G401 (cell line): ENCODE results near the gene CASD1. TPM values are rescaled to one million over a fixed set of nuclear protein-coding genes. Genes with fewer than 3 reads are reported as not detected.

Source experiments
- DNase-seq: peaks from one replicate; pipeline ENCODE4 v3.0.0-alpha.2; 2015; ENCODE audit warnings: low spot score
- in situ Hi-C: cut with HindIII; loops from 2 replicates; pipeline ENCODE4 v1.10.0; 2016; ENCODE audit warnings: low sequenced_read_pairs, mixed read lengths
- total RNA-seq: library from RNA; depleted of rRNA; stranded (reverse); fragments of >200 nt; shearing (Covaris generic); gene quantifications from 2 replicates; pipeline ENCODE4 v1.2.3, GENCODE V29; 2014; rRNA removed

Gene CASD1
- total RNA-seq: 22.3 and 23.0 TPM in 2 replicates

- in situ Hi-C loops: no loop called here
- DNase-seq: peak; percentile 54
Measured at GRCh38 chr7:94509264-94509886, at the start of gene CASD1. TSS of gene CASD1 (plus strand) at chr7:94509809. CDS start at chr7:94510085, 276 bp downstream.

GRCh38 chr7:94466516-94466915 lies 43.1 kb upstream of the CASD1 start:
- in situ Hi-C loops: no loop called here
- no peak for DNase-seq

GRCh38 chr7:94471604-94472003 lies 38.0 kb upstream of the CASD1 start:
- no peak for DNase-seq
- in situ Hi-C loops: no loop called here

GRCh38 chr7:94472608-94473007 lies 37.0 kb upstream of the CASD1 start:
- in situ Hi-C loops: no loop called here
- no peak for DNase-seq

- no peak for DNase-seq
- in situ Hi-C loops: no loop called here
Measured at GRCh38 chr7:94476251-94476840, 33.3 kb upstream of the CASD1 start.

GRCh38 chr7:94477878-94478277 lies 31.7 kb upstream of the CASD1 start:
- in situ Hi-C loops: no loop called here
- DNase-seq: no peak

- in situ Hi-C loops: no loop called here
- DNase-seq: no peak
Measured at GRCh38 chr7:94478648-94479214, 30.9 kb upstream of the CASD1 start.

- in situ Hi-C loops: no loop called here
Measured at GRCh38 chr7:94481279-94481678, 28.3 kb upstream of the CASD1 start.

GRCh38 chr7:94482796-94483195 lies 26.8 kb upstream of the CASD1 start:
- in situ Hi-C loops: no loop called here
- DNase-seq: no peak

More at GRCh38 chr7:94481279-94481678, 28.3 kb upstream of the CASD1 start:
- DNase-seq: no peak

GRCh38 chr7:94483843-94484242 lies 25.8 kb upstream of the CASD1 start:
- DNase-seq: no peak
- in situ Hi-C loops: no loop called here

GRCh38 chr7:94486216-94486615 lies 23.4 kb upstream of the CASD1 start:
- in situ Hi-C loops: no loop called here
- no peak for DNase-seq

GRCh38 chr7:94491410-94491809 lies 18.2 kb upstream of the CASD1 start:
- in situ Hi-C loops: no loop called here
- no peak for DNase-seq

GRCh38 chr7:94492601-94493000 lies 17.0 kb upstream of the CASD1 start:
- DNase-seq: no peak
- in situ Hi-C loops: no loop called here

GRCh38 chr7:94497874-94498670 lies 11.5 kb upstream of the CASD1 start:
- in situ Hi-C loops: no loop called here
- DNase-seq: no peak

GRCh38 chr7:94498918-94499317 lies 10.7 kb upstream of the CASD1 start:
- no peak for DNase-seq
- in situ Hi-C loops: no loop called here

- in situ Hi-C loops: no loop called here
Measured at GRCh38 chr7:94507462-94507861, 2.1 kb upstream of the CASD1 start.

GRCh38 chr7:94507962-94508361 lies 1.6 kb upstream of the CASD1 start:
- DNase-seq: no peak
- in situ Hi-C loops: no loop called here

More at GRCh38 chr7:94507462-94507861, 2.1 kb upstream of the CASD1 start:
- DNase-seq: no peak

- peak; percentile 69 for DNase-seq
- in situ Hi-C loops: no loop called here
Measured at GRCh38 chr7:94509887-94510581, 425 bp downstream of the CASD1 start.
